ENCODE measurements around the gene OPCML. TPM values are rescaled to one million over a fixed set of nuclear protein-coding genes. Genes with fewer than 3 reads are reported as not detected.

The OPCML gene
- total RNA-seq, 4 donors from 2014 or later = 0.15 TPM; not detected in 3

DNA sequence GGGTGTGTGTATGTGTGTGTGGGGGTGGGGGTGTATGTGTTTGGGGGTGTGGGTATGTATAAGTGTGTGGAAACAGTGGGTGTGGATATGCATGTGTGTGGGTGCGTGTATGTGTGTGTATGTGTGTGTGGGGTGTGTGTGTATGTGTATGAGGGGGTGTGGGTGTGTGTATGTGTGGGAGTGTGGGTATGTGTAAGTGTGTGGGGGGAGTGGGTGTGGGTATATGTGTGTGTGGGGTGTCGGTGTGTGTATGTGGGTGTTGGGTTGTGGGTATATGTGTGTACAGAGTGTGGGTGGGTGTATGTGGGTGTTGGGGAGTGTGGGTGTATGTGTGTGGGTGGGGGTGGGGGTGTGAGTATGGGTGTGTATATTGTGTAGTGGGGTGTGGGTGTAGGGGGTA lies 206.0 kb downstream of the OPCML start:
- Histone ChIP-seq H3K27me3 (no peaks in the 10 kb centered on the region), H3K36me3 (no peaks in the 10 kb centered on the region), H3K9me3 (no peaks in the 10 kb centered on the region), H3K4me1 (no peaks in the 10 kb centered on the region), H3K4me3 (no peak overlapping the region), H3K27ac (no peak overlapping the region)
- 93% methylated on average over 2 of the region's 2 CpGs for WGBS
- no peak for DNase-seq (ENCODE audit: low spot score in 2 of 2)
- TF ChIP-seq POLR2AphosphoS5 (IDR thresholded peaks at IDR 0.05) = no peak
- no peak for TF ChIP-seq POLR2A (IDR thresholded peaks at IDR 0.05)
- TF ChIP-seq, protein P1, sequence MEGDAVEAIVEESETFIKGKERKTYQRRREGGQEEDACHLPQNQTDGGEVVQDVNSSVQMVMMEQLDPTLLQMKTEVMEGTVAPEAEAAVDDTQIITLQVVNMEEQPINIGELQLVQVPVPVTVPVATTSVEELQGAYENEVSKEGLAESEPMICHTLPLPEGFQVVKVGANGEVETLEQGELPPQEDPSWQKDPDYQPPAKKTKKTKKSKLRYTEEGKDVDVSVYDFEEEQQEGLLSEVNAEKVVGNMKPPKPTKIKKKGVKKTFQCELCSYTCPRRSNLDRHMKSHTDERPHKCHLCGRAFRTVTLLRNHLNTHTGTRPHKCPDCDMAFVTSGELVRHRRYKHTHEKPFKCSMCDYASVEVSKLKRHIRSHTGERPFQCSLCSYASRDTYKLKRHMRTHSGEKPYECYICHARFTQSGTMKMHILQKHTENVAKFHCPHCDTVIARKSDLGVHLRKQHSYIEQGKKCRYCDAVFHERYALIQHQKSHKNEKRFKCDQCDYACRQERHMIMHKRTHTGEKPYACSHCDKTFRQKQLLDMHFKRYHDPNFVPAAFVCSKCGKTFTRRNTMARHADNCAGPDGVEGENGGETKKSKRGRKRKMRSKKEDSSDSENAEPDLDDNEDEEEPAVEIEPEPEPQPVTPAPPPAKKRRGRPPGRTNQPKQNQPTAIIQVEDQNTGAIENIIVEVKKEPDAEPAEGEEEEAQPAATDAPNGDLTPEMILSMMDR (IDR thresholded peaks at IDR 0.05) = no peak

DNA sequence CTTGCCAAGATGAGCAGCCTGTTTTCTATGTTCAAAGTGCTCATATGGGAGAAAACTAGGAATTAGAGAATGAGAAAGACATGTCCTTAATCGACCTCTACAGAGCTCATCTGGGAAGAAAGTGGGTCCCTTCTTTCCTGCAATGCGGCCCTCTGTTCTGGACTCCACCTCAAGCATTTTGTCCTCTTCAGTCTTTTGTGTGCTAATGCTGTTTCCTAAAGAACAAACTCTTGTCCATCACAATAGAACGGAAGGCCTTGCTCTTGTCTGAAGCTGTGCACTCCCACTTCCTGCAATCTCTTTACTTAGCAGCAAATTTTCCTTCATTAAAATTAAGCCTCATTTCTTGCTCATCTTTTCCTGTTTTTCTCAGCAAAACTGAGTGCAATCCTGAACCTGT lies 206.6 kb downstream of the OPCML start:
- TF ChIP-seq POLR2A (IDR thresholded peaks at IDR 0.05) (no peak), EP300 (IDR thresholded peaks at IDR 0.05) (no peak), POLR2AphosphoS5 (IDR thresholded peaks at IDR 0.05) (no peak)
- TF ChIP-seq, protein P1 (IDR thresholded peaks at IDR 0.05) = no peak
- Histone ChIP-seq H3K9me3 (no peaks in the 10 kb centered on the region), H3K27ac (no peak overlapping the region), H3K4me1 (no peaks in the 10 kb centered on the region), H3K27me3 (no peaks in the 10 kb centered on the region), H3K36me3 (no peaks in the 10 kb centered on the region), H3K4me3 (no peak overlapping the region)
- 55% methylated on average over 3 of the region's 3 CpGs for WGBS
- no peak for DNase-seq (ENCODE audit: low spot score in 2 of 2)

DNA sequence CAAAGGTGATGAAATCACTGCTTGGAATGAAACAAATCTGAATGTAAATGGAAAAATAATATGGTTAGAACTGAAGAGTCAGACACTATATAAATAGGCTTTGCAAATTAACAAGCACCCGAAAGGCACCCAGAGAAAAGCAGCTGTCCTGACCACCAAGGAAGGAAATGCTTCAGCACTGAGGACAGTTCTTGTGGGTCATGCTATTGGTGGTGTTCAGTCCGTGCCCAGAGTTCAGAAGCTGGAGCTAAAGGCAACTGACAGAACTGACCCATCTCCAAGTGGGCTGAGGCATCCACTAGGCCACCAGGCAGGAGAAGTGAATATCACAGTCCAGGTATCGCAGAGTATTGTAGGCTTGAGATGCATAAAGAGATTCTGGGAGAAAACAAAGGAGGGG lies 208.9 kb downstream of the OPCML start:
- no peaks in the 10 kb centered on the region for H3K4me1 ChIP-seq
- no peak for TF ChIP-seq POLR2A (IDR thresholded peaks at IDR 0.05)
- TF ChIP-seq EP300 (IDR thresholded peaks at IDR 0.05) = no peak
- TF ChIP-seq, protein P1 (IDR thresholded peaks at IDR 0.05) = no peak
- TF ChIP-seq POLR2AphosphoS5 (IDR thresholded peaks at IDR 0.05) = no peak
- H3K36me3 ChIP-seq = no peaks in the 10 kb centered on the region
- H3K27ac ChIP-seq = no peak overlapping the region
- no peaks in the 10 kb centered on the region for H3K27me3 ChIP-seq
- no peaks in the 10 kb centered on the region for H3K9me3 ChIP-seq
- 69% methylated on average over 3 of the region's 3 CpGs for WGBS
- H3K4me3 ChIP-seq = no peak overlapping the region
- no peak for DNase-seq (ENCODE audit: low spot score in 2 of 2)

- TF ChIP-seq POLR2A (IDR thresholded peaks at IDR 0.05) (no peak), EP300 (IDR thresholded peaks at IDR 0.05) (no peak), POLR2AphosphoS5 (IDR thresholded peaks at IDR 0.05) (no peak)
- TF ChIP-seq, protein P1 (IDR thresholded peaks at IDR 0.05) = no peak
- H3K4me3 ChIP-seq = no peak overlapping the region
- no peak overlapping the region for H3K27ac ChIP-seq
- 37% methylated on average over 5 of the region's 5 CpGs for WGBS
- H3K9me3 ChIP-seq = no peaks in the 10 kb centered on the region
- no peaks in the 10 kb centered on the region for H3K36me3 ChIP-seq
- no peaks in the 10 kb centered on the region for H3K27me3 ChIP-seq
- no peaks in the 10 kb centered on the region for H3K4me1 ChIP-seq
- DNase-seq (ENCODE audit: low spot score in 2 of 2) = no peak
These were observed 214.1 kb downstream of the OPCML start for GRCh38 chr11:133318221-133318620.

- Histone ChIP-seq H3K36me3 (no peaks in the 10 kb centered on the region), H3K4me3 (no peak overlapping the region), H3K9me3 (no peaks in the 10 kb centered on the region), H3K4me1 (no peaks in the 10 kb centered on the region), H3K27me3 (no peaks in the 10 kb centered on the region), H3K27ac (no peak overlapping the region)
- WGBS = 68% methylated on average over 1 of the region's 1 CpG
- TF ChIP-seq, protein P1 (IDR thresholded peaks at IDR 0.05) = no peak
- TF ChIP-seq POLR2AphosphoS5 (IDR thresholded peaks at IDR 0.05) = no peak
- no peak for TF ChIP-seq EP300 (IDR thresholded peaks at IDR 0.05)
- no peak for TF ChIP-seq POLR2A (IDR thresholded peaks at IDR 0.05)
- no peak for DNase-seq (ENCODE audit: low spot score in 2 of 2)
These were observed 221.1 kb downstream of the OPCML start for GRCh38 chr11:133311230-133311629.

Data from suprapubic skin (tissue), 4 donors.